HG03097 (cell line): ENCODE data around the gene SUGP2.

Experiments used
- ATAC-seq: cut with Tn5 transposase; IDR thresholded peaks from one replicate; pipeline ENCODE4 v1.9.1; 2021; ENCODE audit not compliant: unreplicated experiment, low FRiP score

SUGP2 gene

GRCh38 chr19:19059837-19060611 lies 26.7 kb upstream of the SUGP2 start:
- no peak for ATAC-seq

- ATAC-seq = no peak
Measured at GRCh38 chr19:19059018-19059836, 25.9 kb upstream of the SUGP2 start.

- ATAC-seq = no peak
Measured at GRCh38 chr19:19057720-19058119, 24.4 kb upstream of the SUGP2 start.

DNA sequence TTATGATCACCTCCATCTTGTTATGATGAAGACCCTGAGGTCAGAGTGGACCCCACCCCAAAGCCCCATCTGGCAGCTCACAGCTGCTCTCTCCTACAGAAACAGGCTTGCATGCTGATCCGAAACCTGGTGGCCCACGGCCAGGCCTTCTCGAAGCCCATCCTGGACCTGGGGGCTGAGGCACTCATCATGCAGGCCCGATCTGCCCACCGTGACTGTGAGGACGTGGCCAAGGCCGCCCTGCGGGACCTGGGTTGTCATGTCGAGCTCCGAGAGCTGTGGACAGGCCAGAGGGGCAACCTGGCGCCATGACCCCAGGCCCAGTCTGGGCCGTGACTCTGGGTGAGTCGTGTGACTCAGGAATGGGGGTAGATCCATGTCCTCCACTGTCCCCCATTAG lies 24.0 kb upstream of the SUGP2 start:
- no peak for ATAC-seq

GRCh38 chr19:19056636-19057275 lies 23.4 kb upstream of the SUGP2 start:
- ATAC-seq = no peak

DNA sequence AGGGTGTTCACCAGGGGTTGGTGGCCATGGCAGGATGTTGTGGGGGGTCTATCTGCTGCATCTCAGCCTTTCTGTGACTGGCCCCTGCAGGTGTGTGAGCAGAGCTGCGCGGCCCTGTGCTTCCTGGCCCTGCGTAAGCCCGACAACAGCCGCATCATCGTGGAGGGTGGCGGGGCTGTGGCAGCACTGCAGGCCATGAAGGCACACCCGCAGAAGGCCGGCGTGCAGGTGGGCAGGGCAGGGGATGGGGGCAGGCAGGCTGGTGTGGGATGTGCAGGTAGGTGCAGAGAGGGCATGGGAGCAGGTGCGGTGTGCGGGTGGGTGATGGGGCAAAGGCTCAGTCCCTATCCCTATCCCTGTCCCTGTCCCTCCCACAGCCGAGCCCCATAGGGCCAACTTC lies 22.4 kb upstream of the SUGP2 start:
- no peak for ATAC-seq

DNA sequence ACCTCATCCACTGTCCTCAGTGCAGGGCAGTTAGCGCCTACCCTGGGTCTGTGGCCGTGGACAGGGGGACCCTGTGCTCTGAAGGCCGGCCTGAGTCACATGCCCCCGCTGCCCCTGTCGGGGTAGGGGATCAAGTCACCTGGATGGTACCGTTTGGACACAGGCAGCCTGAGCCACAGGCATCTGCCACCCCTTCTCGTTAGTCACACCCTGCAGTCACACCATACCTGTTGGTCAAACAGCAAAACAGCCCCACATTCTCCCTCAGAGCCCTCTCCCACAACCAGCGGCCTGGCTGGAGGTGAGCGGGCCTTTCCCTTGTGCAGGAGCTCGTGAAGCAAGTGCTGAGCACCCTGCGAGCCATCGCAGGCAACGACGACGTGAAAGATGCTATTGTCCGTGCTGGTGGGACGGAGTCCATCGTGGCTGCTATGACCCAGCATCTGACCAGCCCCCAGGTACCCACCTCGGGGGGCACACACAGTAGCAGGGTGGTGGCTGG lies 21.7 kb upstream of the SUGP2 start:
- no peak for ATAC-seq

DNA sequence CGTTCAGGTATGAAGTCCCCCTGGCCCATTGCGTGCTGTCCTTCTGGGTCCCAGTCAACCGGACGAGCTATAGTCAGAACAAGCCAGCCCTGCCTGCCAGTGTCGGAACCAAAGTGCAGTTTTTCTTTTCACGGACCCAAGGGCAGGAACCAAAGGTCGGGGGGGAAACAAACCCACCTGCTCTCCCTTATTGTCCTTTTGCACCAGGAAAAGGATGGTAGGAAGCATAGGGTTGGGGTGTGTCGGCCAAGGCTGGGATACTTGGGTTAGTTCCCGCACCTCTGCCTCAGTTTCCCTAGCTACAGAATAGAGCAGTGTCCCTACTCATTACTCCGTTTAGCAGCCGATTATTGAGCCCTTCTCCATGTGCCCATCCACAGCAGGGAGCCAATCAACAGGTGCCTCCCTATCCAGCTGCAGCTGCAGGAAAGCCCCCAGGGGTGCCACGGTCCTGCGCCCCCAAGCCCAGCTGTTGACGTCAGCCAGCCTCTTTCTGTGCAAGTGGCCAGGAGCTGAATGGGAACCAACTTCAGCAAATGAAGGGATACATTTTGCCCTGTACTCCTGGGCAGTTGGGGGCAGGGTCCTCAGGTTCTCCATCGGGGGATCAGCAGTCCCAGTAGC lies 21.1 kb upstream of the SUGP2 start:
- ATAC-seq = no peak

GRCh38 chr19:19053508-19054314 lies 20.4 kb upstream of the SUGP2 start:
- no peak for ATAC-seq

DNA sequence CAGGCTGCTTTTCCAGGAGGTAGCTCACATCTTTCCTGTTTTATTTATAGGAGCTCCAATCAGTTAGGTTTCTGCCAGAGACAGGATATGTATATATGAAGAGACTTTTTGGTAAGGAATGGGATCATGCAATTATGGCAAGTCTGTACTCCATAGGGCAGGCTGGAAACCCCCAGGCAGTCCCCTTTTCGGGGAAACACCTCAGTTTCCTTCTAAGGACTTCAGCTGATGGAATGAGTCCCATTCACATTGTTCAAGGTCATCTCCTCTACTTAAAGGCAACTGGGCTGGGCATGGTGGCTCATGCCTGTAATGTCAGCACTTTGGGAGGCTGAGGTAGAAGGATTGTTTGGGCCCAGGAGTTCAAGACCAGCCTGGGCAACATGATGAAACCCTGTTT lies 19.6 kb upstream of the SUGP2 start:
- ATAC-seq = no peak

GRCh38 chr19:19051478-19052213 lies 18.3 kb upstream of the SUGP2 start:
- ATAC-seq = no peak

DNA sequence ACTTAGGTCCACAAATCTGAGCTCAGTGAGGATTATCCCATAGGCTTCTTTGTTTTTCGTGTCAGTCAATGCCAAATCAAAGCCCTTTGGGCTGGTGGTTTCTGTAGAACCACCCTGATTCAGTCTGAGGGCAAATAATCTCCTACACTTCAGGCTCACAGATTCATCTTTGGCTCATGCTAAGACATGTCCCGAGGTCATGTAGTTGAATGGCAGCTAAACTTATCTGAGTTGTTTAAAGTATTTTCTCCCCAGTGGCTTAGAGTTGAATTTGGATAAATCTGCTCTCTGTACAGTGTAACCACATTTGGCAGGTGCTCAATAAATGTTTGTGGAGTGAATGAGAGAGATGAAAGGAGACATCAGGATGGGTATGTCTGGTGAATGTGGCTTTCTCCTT lies 17.4 kb upstream of the SUGP2 start:
- no peak for ATAC-seq

DNA sequence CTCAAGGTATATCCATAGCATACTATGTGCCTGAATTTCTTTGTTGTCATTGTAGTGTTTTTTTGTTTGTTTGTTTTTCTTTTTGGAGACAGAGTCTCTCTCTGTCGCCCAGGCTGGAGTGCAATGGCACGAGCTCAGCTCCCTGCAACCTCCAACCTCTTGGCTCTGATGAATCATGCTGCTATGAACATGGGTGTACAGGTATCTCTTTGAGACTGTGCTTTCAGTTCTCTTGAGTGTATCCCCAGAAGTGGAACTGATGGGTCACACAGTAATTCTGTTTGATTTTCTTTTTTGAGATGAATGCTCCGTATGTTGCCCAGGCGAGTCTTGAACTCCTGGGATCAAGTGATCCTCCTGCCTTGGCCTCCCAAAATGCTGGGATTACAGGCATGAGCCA lies 16.8 kb upstream of the SUGP2 start:
- ATAC-seq = no peak

DNA sequence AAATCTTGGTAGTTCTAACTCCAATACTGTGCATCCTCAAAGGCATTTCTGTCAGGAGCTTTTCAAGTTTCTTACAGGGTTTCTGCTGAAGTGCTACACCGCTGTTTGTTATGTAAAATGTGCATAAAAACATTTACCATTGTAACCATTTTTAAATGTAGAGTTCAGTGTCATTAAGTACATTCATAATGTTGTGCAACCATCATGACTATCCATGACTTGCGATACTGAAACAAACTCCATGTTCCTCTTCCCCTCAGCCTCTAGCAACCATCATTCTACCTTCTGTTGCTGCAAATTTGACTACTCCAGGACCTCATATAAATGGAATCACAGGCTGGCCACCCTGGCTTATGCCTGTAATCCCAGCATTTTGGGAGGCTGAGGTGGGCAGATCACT lies 16.1 kb upstream of the SUGP2 start:
- ATAC-seq = no peak

- no peak for ATAC-seq
Measured at GRCh38 chr19:19043881-19044280, 10.6 kb upstream of the SUGP2 start.

DNA sequence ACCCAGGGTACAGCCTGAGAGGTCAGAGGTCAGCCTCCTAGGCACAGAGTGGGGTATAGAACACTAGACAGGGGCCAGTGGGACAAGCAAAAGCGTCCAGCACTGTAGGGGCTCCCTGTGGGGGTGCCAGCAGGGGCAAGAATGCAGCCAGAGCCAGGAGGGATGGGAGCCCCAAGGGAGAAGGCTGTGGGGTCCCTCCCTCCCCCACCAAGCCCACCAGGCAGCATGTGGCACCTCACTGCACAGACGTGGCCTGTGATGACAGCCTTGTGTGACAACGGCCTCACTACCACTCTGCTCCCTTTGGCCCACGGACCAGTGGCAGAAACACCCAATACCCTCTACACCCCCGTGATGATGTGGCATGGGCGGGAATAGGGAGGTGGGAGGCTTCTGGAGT lies 10.2 kb upstream of the SUGP2 start:
- ATAC-seq = no peak

DNA sequence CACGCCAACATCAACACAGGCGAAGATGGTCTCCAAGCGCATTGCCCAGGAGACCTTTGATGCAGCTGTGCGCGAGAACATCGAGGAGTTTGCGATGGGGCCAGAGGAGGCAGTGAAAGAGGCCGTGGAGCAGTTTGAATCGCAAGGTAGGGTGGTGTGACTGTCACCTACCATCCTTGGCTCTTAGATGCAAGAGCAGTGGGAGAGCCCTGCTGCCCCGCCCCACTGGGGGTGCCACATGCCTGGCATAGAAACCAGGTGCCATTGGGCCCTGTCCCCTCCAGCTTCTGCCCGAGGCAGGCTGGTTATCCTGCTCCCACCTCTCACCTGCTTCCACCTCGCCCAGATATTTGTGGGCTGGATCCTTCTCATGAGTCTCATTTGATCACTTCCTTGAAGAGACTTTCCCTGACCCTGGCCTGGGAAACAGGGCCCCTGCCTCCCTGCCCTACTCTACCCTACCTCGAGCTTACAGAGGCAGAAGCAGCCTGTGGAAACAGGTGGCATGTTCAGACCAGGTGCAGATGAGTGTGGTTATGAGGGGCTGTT lies 9.5 kb upstream of the SUGP2 start:
- ATAC-seq = no peak

GRCh38 chr19:19040417-19040816 lies 7.1 kb upstream of the SUGP2 start:
- no peak for ATAC-seq

- ATAC-seq = no peak
Measured at GRCh38 chr19:19039901-19040300, 6.6 kb upstream of the SUGP2 start.
